Fibroblast of mammary gland (primary cell): ENCODE results near the gene POU5F1.
"Not testable (repeated sequence)": the region's sequence is repeated elsewhere in the genome, so short reads cannot be mapped to it uniquely, and the experiment has no call there.

Source experiments
- DNase-seq: peaks from one replicate; pipeline ENCODE4 v3.0.0-alpha.2; 2010; ENCODE audit warnings: low read depth
- H3K4me3 ChIP-seq: 2 replicates; pipeline ENCODE4 v1.5.1; 2011; ENCODE audit warnings: low read depth, mild to moderate bottlenecking, low read length, moderate library complexity; ENCODE audit not compliant: control insufficient read depth
- TF ChIP-seq, protein P1 (sequence below): conservative IDR thresholded peaks from 2 replicates; pipeline ENCODE4 v1.5.1; 2011; ENCODE audit warnings: low read depth, low read length, inconsistent platforms; ENCODE audit not compliant: control insufficient read depth, insufficient read depth

Gene POU5F1

DNA sequence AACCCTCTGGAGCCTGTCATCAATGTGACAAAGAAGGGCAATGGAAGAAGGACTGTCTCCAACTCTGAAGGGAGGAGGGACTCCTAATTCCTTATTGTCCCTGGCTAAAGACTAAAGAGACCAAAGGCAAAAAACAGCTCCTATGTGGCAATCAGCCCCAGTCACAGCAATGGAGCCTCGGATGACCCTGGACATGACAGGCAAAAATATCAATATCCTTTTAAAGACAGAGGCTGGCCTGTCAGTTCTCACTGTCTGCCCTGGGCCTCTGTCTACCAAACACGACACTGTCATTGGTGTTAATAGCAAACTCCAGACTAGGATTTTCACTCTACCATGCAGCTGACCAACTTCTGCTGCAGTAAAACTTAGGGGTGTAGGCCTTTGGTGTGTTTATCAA is 38.0 kb upstream of the POU5F1 start:
- DNase-seq, result no peak

DNA sequence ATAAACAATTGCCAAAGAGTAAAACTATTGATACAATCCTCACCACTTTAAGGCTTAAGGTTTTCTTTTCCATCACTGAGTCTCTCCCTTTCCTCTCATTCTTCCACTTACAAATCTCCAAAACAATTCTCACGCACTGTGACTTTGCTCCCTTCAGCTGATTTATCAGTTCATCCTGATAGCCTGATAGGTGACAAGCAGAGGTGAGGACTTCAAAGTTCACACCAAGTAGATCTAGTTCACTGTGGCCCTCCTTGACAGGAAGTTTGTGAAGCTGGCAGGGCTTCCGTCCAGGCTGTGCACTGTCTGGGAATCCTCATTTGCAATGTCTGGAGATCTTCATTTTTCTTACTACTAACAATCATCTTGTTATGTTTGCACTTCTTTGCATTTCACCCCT is 35.2 kb upstream of the POU5F1 start:
- TF ChIP-seq, protein P1, sequence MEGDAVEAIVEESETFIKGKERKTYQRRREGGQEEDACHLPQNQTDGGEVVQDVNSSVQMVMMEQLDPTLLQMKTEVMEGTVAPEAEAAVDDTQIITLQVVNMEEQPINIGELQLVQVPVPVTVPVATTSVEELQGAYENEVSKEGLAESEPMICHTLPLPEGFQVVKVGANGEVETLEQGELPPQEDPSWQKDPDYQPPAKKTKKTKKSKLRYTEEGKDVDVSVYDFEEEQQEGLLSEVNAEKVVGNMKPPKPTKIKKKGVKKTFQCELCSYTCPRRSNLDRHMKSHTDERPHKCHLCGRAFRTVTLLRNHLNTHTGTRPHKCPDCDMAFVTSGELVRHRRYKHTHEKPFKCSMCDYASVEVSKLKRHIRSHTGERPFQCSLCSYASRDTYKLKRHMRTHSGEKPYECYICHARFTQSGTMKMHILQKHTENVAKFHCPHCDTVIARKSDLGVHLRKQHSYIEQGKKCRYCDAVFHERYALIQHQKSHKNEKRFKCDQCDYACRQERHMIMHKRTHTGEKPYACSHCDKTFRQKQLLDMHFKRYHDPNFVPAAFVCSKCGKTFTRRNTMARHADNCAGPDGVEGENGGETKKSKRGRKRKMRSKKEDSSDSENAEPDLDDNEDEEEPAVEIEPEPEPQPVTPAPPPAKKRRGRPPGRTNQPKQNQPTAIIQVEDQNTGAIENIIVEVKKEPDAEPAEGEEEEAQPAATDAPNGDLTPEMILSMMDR, result no peak
- DNase-seq, result no peak
- no peak overlapping the region for H3K4me3 ChIP-seq

More for the DNA sequence above, 38.0 kb upstream of the POU5F1 start:
- H3K4me3 ChIP-seq, result no peak overlapping the region
- TF ChIP-seq, protein P1, result no peak

DNA sequence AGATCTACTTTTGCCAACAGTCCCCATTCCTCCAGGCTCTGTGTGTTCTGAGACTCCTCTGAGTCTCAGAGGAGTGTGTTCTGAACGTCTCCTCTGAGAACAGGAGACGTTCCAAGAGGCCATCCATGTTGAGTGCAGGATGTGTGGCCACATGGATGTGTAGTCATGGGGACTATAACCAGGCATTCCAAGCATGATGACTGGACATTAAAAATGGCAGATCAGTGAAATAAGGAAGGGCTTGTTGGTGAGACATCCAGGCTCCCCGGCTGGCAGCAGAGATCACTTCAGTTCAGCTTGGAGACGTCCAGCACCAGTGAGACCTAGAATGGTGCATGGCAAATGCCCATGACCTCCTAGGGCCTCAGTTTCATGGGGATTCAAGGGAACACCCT is 34.3 kb upstream of the POU5F1 start:
- TF ChIP-seq, protein P1, result no peak
- DNase-seq, result peak; percentile 6
- H3K4me3 ChIP-seq, result no peak overlapping the region

DNA sequence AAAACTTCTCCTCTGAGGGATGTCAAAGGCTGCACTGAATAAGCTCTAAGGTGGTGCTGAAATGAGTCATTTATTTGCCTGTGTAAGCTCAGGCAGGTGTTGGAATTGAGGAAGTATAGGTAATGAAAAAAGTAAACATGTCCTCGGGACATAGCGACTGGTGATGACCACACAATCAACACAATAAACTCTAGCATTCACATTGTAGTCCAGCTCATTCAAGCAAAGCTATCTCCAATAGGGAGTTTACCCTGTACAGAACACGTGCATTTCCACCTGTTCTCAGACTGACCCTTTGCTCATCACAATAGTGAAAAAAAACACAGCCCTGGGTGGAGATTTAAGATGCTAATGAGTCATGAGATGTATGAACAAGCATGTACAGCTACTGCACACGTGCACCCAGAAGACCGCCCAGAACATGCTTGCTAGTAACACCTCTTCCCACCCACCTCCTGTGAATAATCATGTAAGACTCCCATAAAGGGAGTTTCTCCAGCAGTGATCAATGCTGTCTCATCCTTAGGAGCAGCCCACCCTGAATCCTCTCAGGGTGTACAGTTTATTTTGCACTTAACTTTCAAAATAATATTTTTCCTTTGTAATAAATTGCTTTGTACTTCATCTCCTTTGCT is 33.0 kb upstream of the POU5F1 start:
- H3K4me3 ChIP-seq, result peak overlapping the region; percentile 32
- TF ChIP-seq, protein P1, result no peak
- peak; percentile 83 for DNase-seq

DNA sequence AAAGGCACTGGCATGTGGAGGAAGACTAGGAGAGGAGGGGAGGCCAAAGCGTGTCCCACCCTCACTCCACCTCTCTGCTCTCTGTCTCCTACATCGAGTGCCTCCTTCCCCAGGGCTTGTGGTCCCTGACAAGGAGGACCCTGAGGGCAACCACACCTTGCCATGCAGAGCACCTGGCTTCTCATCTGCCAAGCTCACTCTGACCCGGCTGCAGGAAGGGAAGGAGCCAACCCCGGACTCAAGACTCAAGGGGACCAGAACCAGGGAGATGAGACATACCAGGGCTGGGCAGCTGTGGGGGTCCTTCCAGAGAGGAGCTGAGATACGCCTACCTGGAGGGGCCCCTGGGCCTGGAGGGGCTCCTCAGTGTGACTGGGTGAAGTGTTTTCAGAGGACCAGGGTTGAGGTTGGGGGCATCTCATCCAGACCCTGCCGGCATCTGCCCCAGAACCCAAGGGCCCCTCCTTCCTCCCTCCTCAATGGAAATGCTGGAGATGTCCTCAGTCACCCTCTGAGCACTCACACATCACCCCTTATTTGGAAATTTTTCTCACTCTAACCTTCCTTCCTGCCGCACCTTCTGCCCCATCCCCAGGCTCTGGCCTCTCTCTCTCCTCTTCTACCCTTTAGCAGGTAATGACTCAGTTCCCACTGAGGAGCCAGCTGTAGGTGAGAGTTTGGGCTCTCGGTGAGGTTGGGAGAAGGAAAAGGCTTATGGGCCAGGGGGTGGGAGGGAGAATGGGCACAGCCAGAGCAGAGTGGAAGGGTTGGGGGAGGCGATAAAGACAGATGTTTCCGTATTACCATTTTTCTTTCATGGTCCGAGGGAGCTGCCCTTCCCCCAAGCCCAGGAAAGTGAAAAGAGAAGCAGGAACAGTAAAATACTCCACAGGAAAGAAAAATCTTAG is 32.0 kb upstream of the POU5F1 start:
- TF ChIP-seq, protein P1, result no peak
- no peak for DNase-seq

DNA sequence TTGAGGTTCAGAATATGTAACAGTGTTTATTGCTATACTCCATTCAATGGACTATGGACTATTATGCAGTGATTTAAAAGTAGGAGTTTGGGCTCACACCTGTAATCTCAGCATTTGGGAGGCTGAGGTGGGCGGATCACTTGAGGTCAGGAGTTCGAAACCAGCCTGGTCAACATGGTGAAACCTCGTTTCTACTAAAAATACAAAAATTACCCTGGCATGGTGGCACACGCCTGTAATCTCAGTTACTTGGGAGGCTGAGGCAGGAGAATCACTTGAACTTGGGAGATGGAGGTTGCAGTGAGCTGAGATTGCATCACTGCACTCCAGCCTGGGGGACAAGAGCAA is 28.6 kb upstream of the POU5F1 start:
- not testable (repeated sequence) for H3K4me3 ChIP-seq, DNase-seq

More for the DNA sequence above, 32.0 kb upstream of the POU5F1 start:
- H3K4me3 ChIP-seq, result no peak overlapping the region

DNA sequence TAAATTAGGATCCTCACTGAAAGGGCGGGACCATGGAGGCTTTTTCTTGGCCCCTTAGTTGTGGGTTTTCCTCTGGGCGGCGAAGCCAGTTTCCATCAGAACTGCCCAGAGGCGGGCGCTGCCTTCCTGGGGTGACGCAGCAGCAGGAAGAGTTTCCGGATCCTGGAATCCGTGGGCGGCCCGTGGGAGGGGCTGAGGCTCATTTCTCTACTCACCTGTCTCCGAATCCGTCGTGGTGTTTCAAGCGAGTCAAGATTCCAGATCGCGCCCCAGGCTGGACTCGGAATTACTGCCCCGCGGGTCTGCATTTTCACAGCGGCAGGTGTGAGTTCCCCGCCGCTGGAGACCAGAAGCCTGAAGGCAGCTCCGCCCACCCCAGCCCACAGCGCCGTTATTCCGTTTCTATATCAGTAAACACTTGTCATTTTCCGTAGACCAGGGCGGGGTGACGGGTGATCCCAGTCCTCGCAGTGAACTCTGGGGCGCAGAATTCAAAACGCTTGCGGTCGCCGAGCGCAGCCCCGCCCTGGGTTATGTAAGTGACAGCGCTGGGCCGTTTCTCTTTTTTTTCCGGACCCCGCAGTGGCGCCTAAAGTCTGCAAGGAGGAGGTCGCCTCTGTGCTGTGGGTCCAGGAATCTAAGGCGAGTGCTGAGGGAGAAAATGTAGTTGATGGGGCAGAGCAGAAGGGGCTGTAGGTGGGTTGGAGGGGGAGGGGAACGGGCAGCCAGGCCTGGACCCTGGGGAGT is 27.2 kb upstream of the POU5F1 start:
- peak overlapping the region; percentile 79 for H3K4me3 ChIP-seq
- TF ChIP-seq, protein P1, result no peak
- DNase-seq, result peak; percentile 71

DNA sequence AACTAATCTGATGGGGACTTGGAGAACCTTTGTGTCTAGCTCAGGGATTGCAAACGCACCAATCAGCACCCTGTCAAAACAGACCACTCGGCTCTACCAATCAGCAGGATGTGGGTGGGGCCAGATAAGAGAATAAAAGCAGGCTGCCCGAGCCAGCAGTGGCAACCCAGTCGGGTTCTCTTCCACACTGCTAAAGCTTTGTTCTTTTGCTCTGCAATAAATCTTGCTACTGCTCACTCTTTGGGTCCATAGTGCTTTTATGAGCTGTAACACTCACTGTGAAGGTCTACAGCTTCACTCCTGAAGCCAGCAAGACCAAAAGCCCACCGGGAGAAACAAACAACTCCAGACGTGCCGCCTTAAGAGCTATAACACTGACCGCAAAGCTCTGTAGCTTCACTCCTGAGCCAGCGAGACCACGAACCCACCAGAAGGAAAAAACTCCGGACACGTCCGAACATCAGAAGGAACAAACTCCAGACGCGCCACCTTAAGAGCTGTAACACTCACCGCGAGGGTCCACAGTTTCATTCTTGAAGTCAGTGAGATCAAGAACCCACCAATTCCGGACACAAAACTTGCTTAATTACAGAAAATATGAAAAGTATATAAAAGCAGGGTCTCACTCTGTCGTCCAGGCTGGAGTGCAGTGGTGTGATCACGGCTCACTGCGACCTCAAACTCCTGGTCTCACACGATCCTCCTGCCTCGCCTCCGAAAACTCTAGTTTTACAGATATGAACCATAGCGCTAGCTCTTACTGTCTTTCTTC is 26.0 kb upstream of the POU5F1 start:
- not testable (repeated sequence) for DNase-seq, H3K4me3 ChIP-seq

DNA sequence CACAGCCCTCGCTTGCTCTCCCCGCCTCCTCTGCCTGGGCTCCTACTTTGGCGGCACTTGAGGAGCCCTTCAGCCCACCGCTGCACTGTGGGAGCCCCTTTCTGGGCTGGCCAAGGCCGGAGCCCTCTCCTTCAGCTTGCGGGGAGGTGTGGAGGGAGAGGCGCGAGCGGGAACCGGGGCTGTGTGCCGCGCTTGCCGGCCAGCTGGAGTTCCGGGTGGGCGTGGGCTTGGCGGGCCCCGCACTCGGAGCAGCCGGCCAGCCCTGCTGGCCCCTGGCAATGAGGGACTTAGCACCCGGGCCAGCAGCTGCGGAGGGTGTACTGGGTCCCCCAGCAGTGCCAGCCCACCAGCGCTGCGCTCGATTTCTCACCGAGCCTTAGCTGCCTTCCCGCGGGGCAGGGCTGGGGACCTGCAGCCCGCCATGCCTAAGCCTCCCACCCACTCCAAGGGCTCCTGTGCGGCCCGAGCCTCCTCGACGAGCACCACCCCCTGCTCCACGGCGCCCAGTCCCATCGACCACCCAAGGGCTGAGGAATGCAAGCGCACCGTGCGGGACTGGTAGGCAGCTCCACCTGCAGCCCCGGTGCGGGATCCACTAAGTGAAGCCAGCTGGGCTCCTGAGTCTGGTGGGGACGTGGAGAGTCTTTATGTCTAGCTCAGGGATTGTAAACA is 25.0 kb upstream of the POU5F1 start:
- not testable (repeated sequence) for H3K4me3 ChIP-seq, DNase-seq
